Measurements from ENCODE around the gene CPEB3. TPM values are rescaled to one million over a fixed set of nuclear protein-coding genes. Genes with fewer than 3 reads are reported as not detected.
"Not testable (repeated sequence)": the region's sequence is repeated elsewhere in the genome, so short reads cannot be mapped to it uniquely, and the experiment has no call there.

The CPEB3 gene
- total RNA-seq, 2 donors from 2014 or later, result 6.9 to 9.9 TPM

GRCh38 chr10:92122941-92123450 lies 167.9 kb downstream of the CPEB3 start:
- ATAC-seq (peak; percentile 73), DNase-seq (peak; percentile 10 to 33)
- intact Hi-C loops (cut with DNase I, micrococcal nuclease), result no loop called here

- DNase-seq (no peak), ATAC-seq (no peak)
- intact Hi-C loops (cut with DNase I, micrococcal nuclease), result no loop called here
These were observed 169.0 kb downstream of the CPEB3 start for GRCh38 chr10:92121686-92122492.

DNA sequence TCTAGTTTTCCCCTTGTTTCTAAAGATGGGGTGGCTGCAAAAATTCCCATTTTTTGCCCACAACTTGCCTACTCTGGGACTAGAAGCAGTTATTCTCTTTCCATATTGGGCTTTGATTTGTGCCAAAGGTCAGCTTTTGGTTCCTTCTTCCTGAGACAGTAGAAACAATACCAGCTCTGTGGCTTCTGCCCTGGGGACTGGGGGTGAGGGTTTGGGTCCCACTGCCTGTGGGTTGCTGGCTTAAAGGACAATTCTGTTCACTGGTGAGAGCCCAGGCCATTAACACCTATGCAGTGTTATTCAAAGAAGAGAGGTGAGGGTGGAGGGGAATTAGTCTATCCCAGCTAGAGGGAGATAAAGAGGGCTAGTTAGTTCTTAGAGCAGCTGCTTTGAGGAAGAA lies 171.5 kb downstream of the CPEB3 start:
- DNase-seq (no peak), ATAC-seq (no peak)
- intact Hi-C loops (cut with DNase I, micrococcal nuclease), result no loop called here

- peak; percentile 75 for ATAC-seq
- intact Hi-C loops (cut with DNase I, micrococcal nuclease), result not testable (repeated sequence)
- peak in 1 of 2 donors; percentile 31 for DNase-seq
These were observed 176.0 kb downstream of the CPEB3 start for GRCh38 chr10:92114917-92115316.

DNA sequence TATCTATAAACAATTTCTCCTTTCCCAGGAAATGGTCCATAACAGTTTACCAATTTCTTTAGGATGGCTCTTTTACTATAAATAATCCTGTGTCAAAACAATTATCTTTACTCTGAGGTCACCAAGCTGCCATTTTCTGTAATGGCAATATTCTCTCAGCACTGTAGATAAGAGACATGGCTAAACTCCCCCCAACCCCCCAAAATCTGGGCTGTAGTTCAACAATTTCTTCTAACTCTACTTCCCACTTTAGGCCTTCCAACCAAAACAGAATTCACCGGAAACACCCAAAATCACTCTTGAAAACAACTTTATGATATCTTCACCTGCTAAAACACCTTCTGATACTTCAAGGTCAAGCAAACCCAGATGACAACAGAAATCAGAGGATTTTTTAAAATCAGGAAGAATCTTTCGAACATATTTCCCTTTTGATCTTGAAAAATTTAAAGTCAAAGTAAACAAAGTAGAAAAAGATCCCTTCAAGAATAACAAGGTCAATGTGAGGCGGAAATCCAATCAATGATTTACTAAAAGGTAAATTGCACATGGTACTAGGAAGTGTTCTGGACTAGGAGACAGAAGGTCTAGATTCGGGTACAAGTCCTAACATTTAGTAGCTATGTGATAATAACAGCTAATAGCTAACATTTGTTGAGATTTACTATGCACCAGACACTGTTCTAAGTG lies 176.8 kb downstream of the CPEB3 start:
- DNase-seq (no peak), ATAC-seq (peak; percentile 90)

GRCh38 chr10:92112462-92112861 lies 178.4 kb downstream of the CPEB3 start:
- no peak for DNase-seq
- no peak for ATAC-seq
- intact Hi-C loops (cut with DNase I, micrococcal nuclease), result no loop called here

More for the DNA sequence above, 176.8 kb downstream of the CPEB3 start:
- intact Hi-C loops (cut with DNase I, micrococcal nuclease), result no loop called here

DNA sequence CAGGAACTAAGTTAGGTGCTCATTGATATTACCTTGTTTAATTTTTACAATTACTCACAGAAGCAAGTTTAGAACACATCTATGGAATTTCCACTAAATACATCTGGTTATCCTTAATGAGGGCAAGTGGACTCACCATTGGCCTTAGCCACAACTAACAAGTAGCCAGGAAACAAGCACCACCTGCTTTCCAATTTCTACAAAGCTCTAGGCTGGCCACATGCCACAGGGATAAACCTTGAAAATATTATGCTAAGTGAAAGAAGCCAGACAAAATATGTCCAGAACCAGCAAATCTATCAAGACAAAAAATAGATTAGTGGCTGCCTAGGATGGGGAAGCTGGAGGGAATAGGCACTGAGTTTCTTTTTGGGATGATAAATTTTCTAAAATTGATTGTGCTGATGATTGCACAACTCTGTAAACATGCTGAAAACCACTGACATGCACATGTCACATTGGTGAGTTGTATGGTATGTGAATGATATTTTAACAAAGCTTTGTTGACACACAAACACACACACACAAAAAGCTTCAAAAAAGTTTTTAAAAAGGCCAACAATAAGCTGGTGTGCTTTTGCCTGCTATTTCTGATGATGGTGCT lies 179.4 kb downstream of the CPEB3 start:
- intact Hi-C loops (cut with DNase I, micrococcal nuclease), result no loop called here
- DNase-seq (no peak), ATAC-seq (no peak)

DNA sequence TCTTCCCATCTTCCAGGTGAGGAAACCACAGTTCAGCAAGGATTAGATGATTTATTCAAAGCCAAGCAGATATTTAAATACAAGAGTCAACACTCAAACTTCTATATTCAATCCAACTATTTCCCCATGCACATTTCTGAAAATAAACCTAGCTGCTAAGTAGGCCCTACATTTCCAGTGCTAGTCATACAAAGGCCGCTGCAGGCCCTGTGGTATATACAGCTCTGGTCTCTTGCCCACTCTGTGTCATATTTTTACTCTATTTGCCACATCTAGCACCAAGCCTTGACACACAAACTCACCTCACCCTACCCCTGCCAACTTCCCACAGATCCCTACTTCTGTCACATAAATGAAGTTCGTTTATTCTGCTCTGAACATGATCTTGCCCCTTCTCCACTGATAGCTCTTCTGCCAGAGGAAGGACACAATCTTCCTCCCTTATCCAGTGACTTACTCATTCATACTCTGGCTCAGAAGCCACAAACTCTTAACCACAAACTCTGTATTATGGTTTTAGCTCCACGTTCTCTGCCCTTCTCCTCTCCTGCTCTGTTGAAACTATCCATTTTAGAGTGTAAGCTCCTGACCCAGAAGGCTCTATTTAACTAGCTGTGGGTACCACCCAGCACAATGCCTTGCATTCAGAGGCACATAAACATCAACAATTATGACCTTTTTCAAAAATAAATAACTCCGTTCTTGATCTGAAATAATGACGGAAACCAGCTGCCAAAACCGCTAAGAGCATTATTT lies 180.7 kb downstream of the CPEB3 start:
- ATAC-seq (no peak), DNase-seq (no peak)
- intact Hi-C loops (cut with DNase I, micrococcal nuclease), result no loop called here

DNA sequence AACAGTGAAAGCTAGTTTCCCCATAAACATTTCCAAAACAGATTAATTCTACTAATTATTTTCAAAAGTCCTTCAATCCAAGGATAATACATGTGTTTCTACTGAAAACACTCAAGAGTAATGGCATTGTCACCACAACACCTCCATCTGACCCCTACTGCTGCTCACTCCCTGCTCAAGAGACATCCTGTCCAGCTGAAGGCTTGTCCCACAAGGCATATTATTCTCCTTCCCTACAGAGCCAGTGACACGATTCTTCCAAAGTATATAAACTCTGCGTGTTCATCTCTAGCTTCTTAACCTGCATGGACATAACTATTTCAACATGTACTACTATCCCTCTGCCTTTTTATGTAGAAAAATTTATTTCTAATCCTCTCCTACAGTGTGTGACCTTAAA lies 182.1 kb downstream of the CPEB3 start:
- ATAC-seq, result no peak
- intact Hi-C loops (cut with DNase I, micrococcal nuclease), result no loop called here
- no peak for DNase-seq

DNA sequence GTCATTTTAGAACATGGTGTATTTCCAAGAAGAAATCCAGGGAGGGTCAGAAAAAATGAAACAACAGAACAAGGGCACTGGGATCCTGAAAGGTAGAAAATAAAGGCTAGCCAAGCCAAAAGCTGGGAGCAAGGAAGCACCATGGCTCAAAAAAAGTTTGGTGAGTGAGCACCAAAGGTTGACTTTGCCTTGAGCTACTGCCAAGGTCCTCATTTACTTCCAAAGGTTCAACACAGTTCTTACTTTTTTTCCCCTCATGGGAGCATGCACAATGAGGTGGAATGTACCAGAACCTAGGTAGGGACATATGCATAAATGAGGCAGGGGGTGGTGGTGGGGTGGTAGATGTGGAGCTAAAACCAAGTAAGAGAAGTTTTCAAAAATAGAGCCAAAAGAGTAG lies 182.8 kb downstream of the CPEB3 start:
- intact Hi-C loops (cut with DNase I, micrococcal nuclease), result no loop called here
- no peak for DNase-seq
- no peak for ATAC-seq

DNA sequence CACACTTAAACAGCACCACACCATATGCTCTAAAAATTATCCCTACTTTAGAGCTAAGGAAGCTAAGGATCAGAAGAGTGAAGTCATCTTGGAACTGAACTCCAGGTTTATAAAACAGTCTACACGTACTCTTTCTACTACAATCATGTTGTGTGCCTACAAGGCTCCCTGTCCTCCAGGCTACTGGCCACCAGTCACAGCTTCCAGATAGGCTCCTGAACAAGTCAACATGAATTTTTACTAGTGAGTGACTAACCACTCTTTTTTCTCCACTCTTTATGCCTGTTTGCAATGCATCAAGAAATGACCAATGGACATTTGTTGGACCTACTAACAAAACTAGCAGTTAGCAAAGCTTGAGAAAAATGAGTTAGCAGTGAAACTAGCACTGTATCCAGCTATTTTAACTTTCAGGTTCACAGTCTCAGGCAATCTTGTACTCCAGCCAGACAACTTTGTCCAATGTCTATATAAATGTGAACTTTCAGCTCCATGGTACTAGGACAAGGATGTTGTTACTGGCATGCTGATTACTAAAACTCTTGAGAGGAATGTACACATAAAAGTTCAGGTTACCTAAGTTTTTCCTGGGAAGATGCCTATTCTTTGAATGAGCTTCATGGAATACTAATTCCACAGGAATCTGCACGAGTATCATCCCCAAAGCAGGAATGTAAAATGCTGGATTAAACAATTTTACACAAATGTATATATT lies 187.3 kb downstream of the CPEB3 start:
- no peak for ATAC-seq
- no peak for DNase-seq
- intact Hi-C loops (cut with DNase I, micrococcal nuclease), result no loop called here

- DNase-seq (no peak), ATAC-seq (no peak)
- intact Hi-C loops (cut with DNase I, micrococcal nuclease), result no loop called here
These were observed 188.2 kb downstream of the CPEB3 start for GRCh38 chr10:92102601-92103213.

DNA sequence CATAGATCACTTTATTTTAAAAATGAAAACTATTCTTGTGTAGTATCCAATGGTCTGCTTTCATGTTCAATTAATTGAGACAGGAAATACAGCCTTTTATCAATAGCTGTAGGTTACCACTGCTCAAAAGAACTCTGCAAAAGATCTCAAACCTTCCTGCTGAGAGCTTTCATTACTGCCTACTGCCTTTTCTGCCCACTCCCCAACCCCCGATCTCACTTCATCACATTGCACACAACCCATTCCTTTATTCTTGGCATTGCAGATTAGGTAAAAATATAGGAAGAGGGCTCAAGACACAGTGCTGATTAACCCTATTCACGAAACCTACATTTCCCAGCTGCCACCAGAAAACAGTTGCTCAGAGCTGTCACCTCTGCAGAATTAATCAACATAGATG lies 195.9 kb downstream of the CPEB3 start:
- DNase-seq, result no peak
- intact Hi-C loops (cut with DNase I, micrococcal nuclease), result no loop called here
- no peak for ATAC-seq

DNA sequence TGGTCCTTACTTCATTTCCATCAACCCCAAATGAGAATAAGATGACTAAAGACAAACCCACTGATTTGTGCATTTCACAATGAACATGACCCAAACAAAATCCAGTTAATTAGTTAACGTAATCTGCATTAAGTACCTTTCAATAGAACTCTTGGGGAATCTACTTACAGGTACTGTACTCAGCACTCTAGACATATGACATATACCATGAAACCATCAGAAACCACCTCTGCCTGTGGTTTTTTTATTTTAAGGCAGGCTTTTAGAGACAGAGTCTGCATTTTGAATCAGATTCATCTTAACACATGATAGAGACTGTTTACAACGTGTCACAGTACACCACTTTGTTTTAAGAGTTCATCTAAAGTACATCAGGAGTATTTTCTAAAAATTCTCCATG lies 198.9 kb downstream of the CPEB3 start:
- ATAC-seq, result no peak
- DNase-seq, result no peak
- intact Hi-C loops (cut with DNase I, micrococcal nuclease), result no loop called here

GRCh38 chr10:92087750-92088395 lies 203.0 kb downstream of the CPEB3 start:
- intact Hi-C loops (cut with DNase I, micrococcal nuclease), result loop anchor here (5.0 to 10.0 kb wide), 3 partner anchors 204 to 347 kb away; partner anchors contain the start of genes CPEB3 (in 1 of the 2) and MARCHF5 (in 1 of the 2)
- peak; percentile 100 for ATAC-seq
- peak; percentile 55 to 75 for DNase-seq

DNA sequence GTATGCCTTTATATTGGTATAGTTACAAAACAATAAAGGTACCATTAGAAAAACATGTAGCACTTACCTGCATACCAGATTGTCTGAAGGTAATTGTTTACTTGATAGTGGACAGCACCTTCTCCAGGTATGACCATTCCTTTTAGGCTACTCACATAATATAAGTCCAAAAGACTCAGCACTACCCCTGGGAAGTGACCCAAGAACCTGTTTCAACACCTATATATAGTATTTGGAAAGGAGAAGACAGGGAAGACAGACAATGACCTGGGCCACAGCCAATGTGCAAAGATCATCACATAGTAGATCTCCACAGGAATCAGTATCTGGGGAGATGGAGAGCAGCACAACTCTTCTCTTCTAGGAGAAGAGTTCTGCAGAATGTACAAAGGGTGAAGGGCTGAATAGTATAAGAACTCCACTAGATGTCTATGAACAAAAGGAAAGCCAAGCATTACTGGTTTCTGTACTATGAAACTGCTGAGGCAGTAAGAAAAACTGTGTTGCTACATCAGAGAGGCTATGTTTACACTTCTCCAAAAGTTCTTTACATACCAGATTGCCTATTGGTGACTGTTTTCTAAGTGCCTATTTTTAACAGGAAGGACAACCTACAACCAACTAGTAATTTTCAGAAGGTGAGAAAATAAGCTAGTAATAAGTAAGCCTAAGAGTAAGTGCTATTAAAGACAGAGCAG lies 208.1 kb downstream of the CPEB3 start:
- ATAC-seq, result no peak
- DNase-seq, result no peak
- intact Hi-C loops (cut with DNase I, micrococcal nuclease), result loop anchor here in 1 of 2 donors (10.0 kb wide), 1 partner anchor 352 kb away; no protein-coding TSS in a partner anchor

- intact Hi-C loops (cut with DNase I, micrococcal nuclease), result loop anchor here in 1 of 2 donors (10.0 kb wide), 1 partner anchor 353 kb away; no protein-coding TSS in a partner anchor
- DNase-seq (no peak), ATAC-seq (no peak)
These were observed 209.2 kb downstream of the CPEB3 start for GRCh38 chr10:92081641-92082040.
